ENCODE data around the gene RELB.

The RELB gene

DNA sequence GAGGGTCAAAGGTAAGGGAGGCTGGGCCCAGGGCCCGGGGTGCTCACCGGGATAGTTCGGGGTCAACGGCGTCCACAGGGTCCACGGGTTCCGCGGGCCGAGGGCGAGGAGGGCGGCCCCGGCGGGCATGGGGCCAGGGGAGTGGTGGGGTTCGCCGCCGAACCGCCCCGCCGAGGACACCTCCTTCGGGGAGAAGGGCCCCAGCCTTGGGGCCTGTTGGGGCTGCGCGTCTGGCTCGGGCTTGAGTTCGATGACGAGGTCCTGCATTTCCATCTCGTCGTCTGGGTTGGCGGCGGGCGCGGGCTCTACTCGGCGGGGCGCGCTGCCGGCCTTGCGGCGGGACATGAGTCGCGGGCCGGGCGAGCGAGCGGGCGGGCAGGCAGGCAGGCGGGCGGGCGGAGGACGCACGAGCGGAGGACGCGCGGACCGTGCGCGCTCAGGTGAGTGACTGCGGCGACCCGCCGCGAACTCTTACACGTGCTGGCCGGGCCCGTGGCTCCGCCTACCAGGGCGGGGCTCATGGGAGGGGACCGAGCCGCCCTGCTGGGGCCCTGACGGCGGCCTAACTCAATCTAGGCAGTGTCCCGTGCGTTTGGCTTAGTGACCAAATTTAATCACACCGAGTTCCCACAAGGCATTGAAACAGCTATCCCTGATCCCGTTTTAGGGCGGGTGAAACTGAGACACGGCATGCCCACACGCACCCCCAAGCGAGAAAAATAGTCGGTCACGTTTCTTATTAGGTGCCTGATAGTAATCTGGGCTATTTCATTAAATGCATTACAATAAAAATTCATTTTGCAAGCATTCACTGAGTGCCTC, 75.0 kb downstream of the RELB start, which contains the start of gene ZNF296:
TSS of gene ZNF296 (minus strand) at position 450 of the 822 bp plus-strand sequence. CDS start at position 345, 105 bp downstream.
- H3K4me3 ChIP-seq (ENCODE audit: low read length), result peak within 1 kb of the TSS; percentile 53
- DNase-seq (ENCODE audit: low read depth), result no peak
- TF ChIP-seq, protein P1, sequence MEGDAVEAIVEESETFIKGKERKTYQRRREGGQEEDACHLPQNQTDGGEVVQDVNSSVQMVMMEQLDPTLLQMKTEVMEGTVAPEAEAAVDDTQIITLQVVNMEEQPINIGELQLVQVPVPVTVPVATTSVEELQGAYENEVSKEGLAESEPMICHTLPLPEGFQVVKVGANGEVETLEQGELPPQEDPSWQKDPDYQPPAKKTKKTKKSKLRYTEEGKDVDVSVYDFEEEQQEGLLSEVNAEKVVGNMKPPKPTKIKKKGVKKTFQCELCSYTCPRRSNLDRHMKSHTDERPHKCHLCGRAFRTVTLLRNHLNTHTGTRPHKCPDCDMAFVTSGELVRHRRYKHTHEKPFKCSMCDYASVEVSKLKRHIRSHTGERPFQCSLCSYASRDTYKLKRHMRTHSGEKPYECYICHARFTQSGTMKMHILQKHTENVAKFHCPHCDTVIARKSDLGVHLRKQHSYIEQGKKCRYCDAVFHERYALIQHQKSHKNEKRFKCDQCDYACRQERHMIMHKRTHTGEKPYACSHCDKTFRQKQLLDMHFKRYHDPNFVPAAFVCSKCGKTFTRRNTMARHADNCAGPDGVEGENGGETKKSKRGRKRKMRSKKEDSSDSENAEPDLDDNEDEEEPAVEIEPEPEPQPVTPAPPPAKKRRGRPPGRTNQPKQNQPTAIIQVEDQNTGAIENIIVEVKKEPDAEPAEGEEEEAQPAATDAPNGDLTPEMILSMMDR (conservative IDR thresholded peaks at IDR 0.05; ENCODE audit: low read length), result no peak

DNA sequence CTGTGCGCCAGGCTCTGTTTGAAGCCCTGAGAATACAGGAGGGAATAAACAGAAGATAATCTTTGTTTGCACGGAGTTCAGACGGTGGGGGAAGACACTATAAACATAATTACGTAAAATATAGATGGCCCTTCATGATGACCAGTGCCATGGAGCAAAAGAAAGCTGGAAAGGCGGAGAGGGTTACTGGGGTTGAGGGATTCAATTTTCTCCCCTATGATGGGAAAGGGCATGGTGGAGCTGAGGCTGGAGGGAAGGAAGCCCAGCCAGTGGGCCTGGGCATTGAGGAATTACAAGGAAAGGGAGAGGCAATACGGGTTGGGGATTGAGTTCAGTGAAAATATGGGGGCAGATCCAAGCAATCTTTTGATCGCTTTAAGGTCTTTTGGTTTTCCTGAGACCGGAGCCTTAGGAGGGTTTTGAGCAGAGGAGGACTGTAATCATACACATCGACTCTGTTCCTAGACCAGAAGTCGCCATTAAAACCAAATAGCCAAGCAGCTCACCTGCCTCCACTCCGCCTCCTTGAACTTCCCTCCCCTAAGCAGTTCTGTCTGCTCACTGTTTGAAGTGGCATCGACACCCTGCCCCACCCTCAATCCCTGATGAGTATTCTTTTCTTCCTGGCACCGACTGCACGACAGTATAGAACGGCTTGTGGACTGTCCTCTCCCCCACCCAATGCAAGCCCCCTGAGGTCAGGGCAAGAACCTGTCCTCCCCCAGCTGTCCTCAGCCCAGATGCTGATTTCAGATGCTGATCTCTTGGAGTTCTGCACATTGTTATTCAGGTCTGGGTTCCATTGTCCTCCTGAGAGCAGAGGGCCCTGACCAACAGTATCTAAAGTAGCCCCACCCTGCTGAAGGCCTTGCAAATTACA, 75.8 kb downstream of the RELB start:
- no peak for DNase-seq (ENCODE audit: low read depth)
- peak overlapping the region; percentile 53; the same call in 1 of the 2 replicates for H3K4me3 ChIP-seq (ENCODE audit: low read length)
- TF ChIP-seq, protein P1 (conservative IDR thresholded peaks at IDR 0.05; ENCODE audit: low read length), result no peak

- DNase-seq (ENCODE audit: low read depth), result no peak
- TF ChIP-seq, protein P1 (conservative IDR thresholded peaks at IDR 0.05; ENCODE audit: low read length), result no peak
- H3K4me3 ChIP-seq (ENCODE audit: low read length), result peak overlapping the region; percentile 97
Measured at GRCh38 chr19:45078390-45079062, 77.3 kb downstream of the RELB start.

GRCh38 chr19:45079063-45079910, 78.0 kb downstream of the RELB start, which contains the start of gene GEMIN7:
GEMIN7 (plus strand) TSS chr19:45079260; CDS start chr19:45090115, 10,855 bp downstream.
- DNase-seq (ENCODE audit: low read depth), result peak; percentile 67
- peak within 1 kb of the TSS; percentile 97 for H3K4me3 ChIP-seq (ENCODE audit: low read length)
- TF ChIP-seq, protein P1 (conservative IDR thresholded peaks at IDR 0.05; ENCODE audit: low read length), result no peak

GRCh38 chr19:45079911-45080370, 78.7 kb downstream of the RELB start:
- no peak for DNase-seq (ENCODE audit: low read depth)
- TF ChIP-seq, protein P1 (conservative IDR thresholded peaks at IDR 0.05; ENCODE audit: low read length), result no peak
- H3K4me3 ChIP-seq (ENCODE audit: low read length), result peak overlapping the region; percentile 97

DNA sequence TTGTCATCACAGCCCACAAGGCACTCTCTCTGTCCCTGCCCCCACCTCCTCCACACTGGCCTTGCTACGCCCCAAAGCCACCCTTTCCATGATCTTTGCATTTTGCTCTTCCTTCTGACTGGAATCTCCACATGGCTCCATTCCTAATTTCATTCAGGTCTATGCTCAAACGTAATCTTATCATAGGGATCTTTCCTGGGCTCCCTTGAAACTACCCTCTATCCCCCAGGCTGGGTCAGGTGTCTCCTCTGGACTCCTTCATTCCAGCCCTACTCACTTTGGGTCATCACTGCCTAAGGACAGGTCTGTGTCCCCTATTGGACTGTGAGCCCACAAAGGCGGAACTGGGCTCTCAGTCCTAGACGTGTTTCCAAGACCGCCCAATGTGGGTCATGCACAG, 80.9 kb downstream of the RELB start:
- no peak overlapping the region for H3K4me3 ChIP-seq (ENCODE audit: low read length)
- DNase-seq (ENCODE audit: low read depth), result no peak
- TF ChIP-seq, protein P1 (conservative IDR thresholded peaks at IDR 0.05; ENCODE audit: low read length), result no peak
